SKM-1 (cell line): ENCODE measurements around the gene TIGAR.

ENCODE experiments used
- DNase-seq: peaks from one replicate; lab custom pipeline; 2025; ENCODE audit not compliant: unreplicated experiment; lab: John Stamatoyannopoulos, UW

TIGAR gene

GRCh38 chr12:4320853-4321701 lies at the start of gene TIGAR:
Gene TIGAR (plus strand): TSS chr12:4321213. CDS start chr12:4321272, 59 bp downstream.
- DNase-seq, result peak; percentile 49

- no peak for DNase-seq
These were observed 49.1 kb upstream of the TIGAR start for GRCh38 chr12:4271717-4272423.

GRCh38 chr12:4272424-4273272 lies 48.4 kb upstream of the TIGAR start:
- DNase-seq, result no peak

- no peak for DNase-seq
These were observed 47.8 kb upstream of the TIGAR start for GRCh38 chr12:4273273-4273651.

GRCh38 chr12:4273652-4274395 lies 47.2 kb upstream of the TIGAR start, which contains the start of gene CCND2:
Gene CCND2 (plus strand): TSS chr12:4273762. CDS start chr12:4274041, 279 bp downstream.
- no peak for DNase-seq

GRCh38 chr12:4274396-4275015 lies 46.5 kb upstream of the TIGAR start:
- DNase-seq, result no peak

GRCh38 chr12:4275016-4275869 lies 45.8 kb upstream of the TIGAR start:
- DNase-seq, result no peak

GRCh38 chr12:4275870-4276301 lies 45.1 kb upstream of the TIGAR start:
- DNase-seq, result no peak

- DNase-seq, result peak; percentile 24
These were observed 44.3 kb upstream of the TIGAR start for GRCh38 chr12:4276524-4277204.

- no peak for DNase-seq
These were observed 43.8 kb upstream of the TIGAR start for GRCh38 chr12:4277205-4277543.

- DNase-seq, result no peak
These were observed 43.2 kb upstream of the TIGAR start for GRCh38 chr12:4277857-4278256.

GRCh38 chr12:4278329-4279197 lies 42.5 kb upstream of the TIGAR start:
- DNase-seq, result no peak

GRCh38 chr12:4279198-4279690 lies 41.8 kb upstream of the TIGAR start:
- no peak for DNase-seq

- DNase-seq, result no peak
These were observed 40.5 kb upstream of the TIGAR start for GRCh38 chr12:4280351-4281163.

GRCh38 chr12:4281173-4281654 lies 39.8 kb upstream of the TIGAR start:
- DNase-seq, result no peak

- DNase-seq, result no peak
These were observed 38.7 kb upstream of the TIGAR start for GRCh38 chr12:4282103-4282891.
